Measurements from ENCODE around the gene TMEM163. TPM values are rescaled to one million over a fixed set of nuclear protein-coding genes. Genes with fewer than 3 reads are reported as not detected.

TMEM163 gene
- total RNA-seq, 1 experiment from 2014 or later = 0.94 TPM

DNA sequence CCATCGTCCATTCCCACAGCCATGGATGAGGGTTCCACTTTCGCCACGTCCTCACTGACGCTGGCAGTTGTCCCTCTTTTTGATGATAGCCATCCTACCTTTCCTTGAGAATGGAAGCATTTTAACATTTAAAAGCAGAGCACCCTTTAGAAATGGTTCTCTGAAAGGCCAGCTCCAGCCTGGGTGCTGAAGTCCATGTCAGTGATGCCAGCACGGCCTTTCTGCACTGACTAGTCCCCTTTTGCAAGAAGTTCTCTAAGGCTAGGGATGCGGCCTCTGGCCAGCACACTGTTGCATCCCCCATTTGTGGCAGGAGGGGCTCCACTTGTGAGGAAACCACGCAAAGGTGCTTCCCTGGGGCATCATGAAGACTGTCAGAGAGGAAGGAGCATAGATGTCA is 261.4 kb downstream of the TMEM163 start:
- DNase-seq (ENCODE audit: low spot score) (no peak), ATAC-seq (no peak)
- Mint-ChIP-seq H3K27ac (no peak overlapping the region), H3K27me3 (ENCODE audit: low read depth) (no peaks in the 10 kb centered on the region), H3K36me3 (no peaks in the 10 kb centered on the region), H3K4me3 (no peak overlapping the region), H3K9me3 (no peaks in the 10 kb centered on the region), H3K4me1 (peaks cover 5% of the 10 kb centered on the region; the same call in 1 of the 2 replicates)
- ChIA-PET CTCF (no interaction called here), POLR2A (no interaction called here)
- TF ChIP-seq ZNF263 (CRISPR knock-in tag; IDR thresholded peaks at IDR 0.05; ENCODE audit: low read depth) (no peak), ZNF416 (CRISPR knock-in tag; IDR thresholded peaks at IDR 0.05) (no peak), ZNF232 (CRISPR knock-in tag; IDR thresholded peaks at IDR 0.05) (no peak), JAZF1 (CRISPR knock-in tag; IDR thresholded peaks at IDR 0.05) (no peak), OVOL2 (CRISPR knock-in tag; IDR thresholded peaks at IDR 0.05; ENCODE audit: borderline replicate concordance) (no peak), NR2C2 (CRISPR knock-in tag; IDR thresholded peaks at IDR 0.05) (no peak), ZNF423 (CRISPR knock-in tag; IDR thresholded peaks at IDR 0.05) (no peak), GRHL2 (CRISPR knock-in tag; IDR thresholded peaks at IDR 0.05; ENCODE audit: insufficient replicate concordance, severe bottlenecking) (no peak), SP1 (CRISPR knock-in tag; conservative IDR thresholded peaks at IDR 0.05) (no peak), RELA (CRISPR knock-in tag; IDR thresholded peaks at IDR 0.05; ENCODE audit: borderline replicate concordance) (no peak), FOXP1 (CRISPR knock-in tag; IDR thresholded peaks at IDR 0.05; ENCODE audit: borderline replicate concordance) (no peak)
- TF ChIP-seq, protein P1, sequence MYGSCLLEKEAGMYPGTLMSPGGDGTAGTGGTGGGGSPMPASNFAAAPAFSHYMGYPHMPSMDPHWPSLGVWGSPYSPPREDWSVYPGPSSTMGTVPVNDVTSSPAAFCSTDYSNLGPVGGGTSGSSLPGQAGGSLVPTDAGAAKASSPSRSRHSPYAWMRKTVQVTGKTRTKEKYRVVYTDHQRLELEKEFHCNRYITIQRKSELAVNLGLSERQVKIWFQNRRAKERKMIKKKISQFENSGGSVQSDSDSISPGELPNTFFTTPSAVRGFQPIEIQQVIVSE (CRISPR knock-in tag; IDR thresholded peaks at IDR 0.05; ENCODE audit: borderline replicate concordance) = no peak
- TF ChIP-seq, protein P2, sequence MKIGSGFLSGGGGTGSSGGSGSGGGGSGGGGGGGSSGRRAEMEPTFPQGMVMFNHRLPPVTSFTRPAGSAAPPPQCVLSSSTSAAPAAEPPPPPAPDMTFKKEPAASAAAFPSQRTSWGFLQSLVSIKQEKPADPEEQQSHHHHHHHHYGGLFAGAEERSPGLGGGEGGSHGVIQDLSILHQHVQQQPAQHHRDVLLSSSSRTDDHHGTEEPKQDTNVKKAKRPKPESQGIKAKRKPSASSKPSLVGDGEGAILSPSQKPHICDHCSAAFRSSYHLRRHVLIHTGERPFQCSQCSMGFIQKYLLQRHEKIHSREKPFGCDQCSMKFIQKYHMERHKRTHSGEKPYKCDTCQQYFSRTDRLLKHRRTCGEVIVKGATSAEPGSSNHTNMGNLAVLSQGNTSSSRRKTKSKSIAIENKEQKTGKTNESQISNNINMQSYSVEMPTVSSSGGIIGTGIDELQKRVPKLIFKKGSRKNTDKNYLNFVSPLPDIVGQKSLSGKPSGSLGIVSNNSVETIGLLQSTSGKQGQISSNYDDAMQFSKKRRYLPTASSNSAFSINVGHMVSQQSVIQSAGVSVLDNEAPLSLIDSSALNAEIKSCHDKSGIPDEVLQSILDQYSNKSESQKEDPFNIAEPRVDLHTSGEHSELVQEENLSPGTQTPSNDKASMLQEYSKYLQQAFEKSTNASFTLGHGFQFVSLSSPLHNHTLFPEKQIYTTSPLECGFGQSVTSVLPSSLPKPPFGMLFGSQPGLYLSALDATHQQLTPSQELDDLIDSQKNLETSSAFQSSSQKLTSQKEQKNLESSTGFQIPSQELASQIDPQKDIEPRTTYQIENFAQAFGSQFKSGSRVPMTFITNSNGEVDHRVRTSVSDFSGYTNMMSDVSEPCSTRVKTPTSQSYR (CRISPR knock-in tag; IDR thresholded peaks at IDR 0.05) = no peak
- TF ChIP-seq, protein P3, sequence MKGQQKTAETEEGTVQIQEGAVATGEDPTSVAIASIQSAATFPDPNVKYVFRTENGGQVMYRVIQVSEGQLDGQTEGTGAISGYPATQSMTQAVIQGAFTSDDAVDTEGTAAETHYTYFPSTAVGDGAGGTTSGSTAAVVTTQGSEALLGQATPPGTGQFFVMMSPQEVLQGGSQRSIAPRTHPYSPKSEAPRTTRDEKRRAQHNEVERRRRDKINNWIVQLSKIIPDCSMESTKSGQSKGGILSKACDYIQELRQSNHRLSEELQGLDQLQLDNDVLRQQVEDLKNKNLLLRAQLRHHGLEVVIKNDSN (CRISPR knock-in tag; IDR thresholded peaks at IDR 0.05) = no peak
- TF ChIP-seq, protein P4, sequence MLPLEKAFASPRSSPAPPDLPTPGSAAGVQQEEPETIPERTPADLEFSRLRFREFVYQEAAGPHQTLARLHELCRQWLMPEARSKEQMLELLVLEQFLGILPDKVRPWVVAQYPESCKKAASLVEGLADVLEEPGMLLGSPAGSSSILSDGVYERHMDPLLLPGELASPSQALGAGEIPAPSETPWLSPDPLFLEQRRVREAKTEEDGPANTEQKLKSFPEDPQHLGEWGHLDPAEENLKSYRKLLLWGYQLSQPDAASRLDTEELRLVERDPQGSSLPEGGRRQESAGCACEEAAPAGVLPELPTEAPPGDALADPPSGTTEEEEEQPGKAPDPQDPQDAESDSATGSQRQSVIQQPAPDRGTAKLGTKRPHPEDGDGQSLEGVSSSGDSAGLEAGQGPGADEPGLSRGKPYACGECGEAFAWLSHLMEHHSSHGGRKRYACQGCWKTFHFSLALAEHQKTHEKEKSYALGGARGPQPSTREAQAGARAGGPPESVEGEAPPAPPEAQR (CRISPR knock-in tag; IDR thresholded peaks at IDR 0.05) = no peak
- TF ChIP-seq, protein P5, sequence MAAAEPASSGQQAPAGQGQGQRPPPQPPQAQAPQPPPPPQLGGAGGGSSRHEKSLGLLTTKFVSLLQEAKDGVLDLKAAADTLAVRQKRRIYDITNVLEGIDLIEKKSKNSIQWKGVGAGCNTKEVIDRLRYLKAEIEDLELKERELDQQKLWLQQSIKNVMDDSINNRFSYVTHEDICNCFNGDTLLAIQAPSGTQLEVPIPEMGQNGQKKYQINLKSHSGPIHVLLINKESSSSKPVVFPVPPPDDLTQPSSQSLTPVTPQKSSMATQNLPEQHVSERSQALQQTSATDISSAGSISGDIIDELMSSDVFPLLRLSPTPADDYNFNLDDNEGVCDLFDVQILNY (CRISPR knock-in tag; IDR thresholded peaks at IDR 0.05) = no peak

DNA sequence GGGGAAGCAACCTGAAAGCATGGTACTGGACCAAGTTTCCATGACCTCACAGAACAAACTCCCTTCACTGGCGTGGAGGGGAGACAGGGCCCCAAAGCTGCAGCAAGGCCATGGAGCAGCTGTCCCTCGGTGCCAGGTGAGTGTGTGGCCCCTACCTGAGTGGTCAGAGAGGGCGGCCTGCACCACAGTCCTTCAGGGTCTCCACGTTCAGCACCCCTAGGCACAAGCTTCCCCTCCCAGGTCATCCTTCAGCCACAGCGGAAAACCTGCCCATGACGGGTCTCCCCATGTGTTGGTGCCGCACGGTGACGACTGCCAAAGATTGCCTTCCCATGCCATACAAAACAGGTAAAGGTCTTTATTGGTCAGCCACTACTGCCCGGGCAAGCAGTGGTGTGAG is 263.4 kb downstream of the TMEM163 start:
- Mint-ChIP-seq H3K27me3 (ENCODE audit: low read depth) (no peaks in the 10 kb centered on the region), H3K27ac (no peak overlapping the region), H3K9me3 (no peaks in the 10 kb centered on the region), H3K36me3 (no peaks in the 10 kb centered on the region), H3K4me1 (peaks cover 10% of the 10 kb centered on the region), H3K4me3 (no peak overlapping the region)
- no peak for DNase-seq (ENCODE audit: low spot score)
- ATAC-seq = no peak
- CTCF ChIA-PET = interaction anchor here (0.9 kb wide), 1 partner anchor 571 kb away, joined by 3 read pairs; no protein-coding TSS in a partner anchor
- POLR2A ChIA-PET = no interaction called here
- TF ChIP-seq SMAD3 (CRISPR knock-in tag; IDR thresholded peaks at IDR 0.05; ENCODE audit: borderline replicate concordance) (no peak), EMX1 (CRISPR knock-in tag; IDR thresholded peaks at IDR 0.05) (no peak), TEAD1 (CRISPR knock-in tag; IDR thresholded peaks at IDR 0.05) (no peak), ATF1 (CRISPR knock-in tag; IDR thresholded peaks at IDR 0.05) (no peak), CBFB (CRISPR knock-in tag; IDR thresholded peaks at IDR 0.05; ENCODE audit: low read depth) (no peak), CREM (CRISPR knock-in tag; IDR thresholded peaks at IDR 0.05) (no peak), ZNF416 (CRISPR knock-in tag; IDR thresholded peaks at IDR 0.05) (no peak)
- TF ChIP-seq, protein P6, sequence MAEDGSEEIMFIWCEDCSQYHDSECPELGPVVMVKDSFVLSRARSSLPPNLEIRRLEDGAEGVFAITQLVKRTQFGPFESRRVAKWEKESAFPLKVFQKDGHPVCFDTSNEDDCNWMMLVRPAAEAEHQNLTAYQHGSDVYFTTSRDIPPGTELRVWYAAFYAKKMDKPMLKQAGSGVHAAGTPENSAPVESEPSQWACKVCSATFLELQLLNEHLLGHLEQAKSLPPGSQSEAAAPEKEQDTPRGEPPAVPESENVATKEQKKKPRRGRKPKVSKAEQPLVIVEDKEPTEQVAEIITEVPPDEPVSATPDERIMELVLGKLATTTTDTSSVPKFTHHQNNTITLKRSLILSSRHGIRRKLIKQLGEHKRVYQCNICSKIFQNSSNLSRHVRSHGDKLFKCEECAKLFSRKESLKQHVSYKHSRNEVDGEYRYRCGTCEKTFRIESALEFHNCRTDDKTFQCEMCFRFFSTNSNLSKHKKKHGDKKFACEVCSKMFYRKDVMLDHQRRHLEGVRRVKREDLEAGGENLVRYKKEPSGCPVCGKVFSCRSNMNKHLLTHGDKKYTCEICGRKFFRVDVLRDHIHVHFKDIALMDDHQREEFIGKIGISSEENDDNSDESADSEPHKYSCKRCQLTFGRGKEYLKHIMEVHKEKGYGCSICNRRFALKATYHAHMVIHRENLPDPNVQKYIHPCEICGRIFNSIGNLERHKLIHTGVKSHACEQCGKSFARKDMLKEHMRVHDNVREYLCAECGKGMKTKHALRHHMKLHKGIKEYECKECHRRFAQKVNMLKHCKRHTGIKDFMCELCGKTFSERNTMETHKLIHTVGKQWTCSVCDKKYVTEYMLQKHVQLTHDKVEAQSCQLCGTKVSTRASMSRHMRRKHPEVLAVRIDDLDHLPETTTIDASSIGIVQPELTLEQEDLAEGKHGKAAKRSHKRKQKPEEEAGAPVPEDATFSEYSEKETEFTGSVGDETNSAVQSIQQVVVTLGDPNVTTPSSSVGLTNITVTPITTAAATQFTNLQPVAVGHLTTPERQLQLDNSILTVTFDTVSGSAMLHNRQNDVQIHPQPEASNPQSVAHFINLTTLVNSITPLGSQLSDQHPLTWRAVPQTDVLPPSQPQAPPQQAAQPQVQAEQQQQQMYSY (CRISPR knock-in tag; IDR thresholded peaks at IDR 0.05) = no peak
- TF ChIP-seq, protein P7, sequence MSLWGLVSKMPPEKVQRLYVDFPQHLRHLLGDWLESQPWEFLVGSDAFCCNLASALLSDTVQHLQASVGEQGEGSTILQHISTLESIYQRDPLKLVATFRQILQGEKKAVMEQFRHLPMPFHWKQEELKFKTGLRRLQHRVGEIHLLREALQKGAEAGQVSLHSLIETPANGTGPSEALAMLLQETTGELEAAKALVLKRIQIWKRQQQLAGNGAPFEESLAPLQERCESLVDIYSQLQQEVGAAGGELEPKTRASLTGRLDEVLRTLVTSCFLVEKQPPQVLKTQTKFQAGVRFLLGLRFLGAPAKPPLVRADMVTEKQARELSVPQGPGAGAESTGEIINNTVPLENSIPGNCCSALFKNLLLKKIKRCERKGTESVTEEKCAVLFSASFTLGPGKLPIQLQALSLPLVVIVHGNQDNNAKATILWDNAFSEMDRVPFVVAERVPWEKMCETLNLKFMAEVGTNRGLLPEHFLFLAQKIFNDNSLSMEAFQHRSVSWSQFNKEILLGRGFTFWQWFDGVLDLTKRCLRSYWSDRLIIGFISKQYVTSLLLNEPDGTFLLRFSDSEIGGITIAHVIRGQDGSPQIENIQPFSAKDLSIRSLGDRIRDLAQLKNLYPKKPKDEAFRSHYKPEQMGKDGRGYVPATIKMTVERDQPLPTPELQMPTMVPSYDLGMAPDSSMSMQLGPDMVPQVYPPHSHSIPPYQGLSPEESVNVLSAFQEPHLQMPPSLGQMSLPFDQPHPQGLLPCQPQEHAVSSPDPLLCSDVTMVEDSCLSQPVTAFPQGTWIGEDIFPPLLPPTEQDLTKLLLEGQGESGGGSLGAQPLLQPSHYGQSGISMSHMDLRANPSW (CRISPR knock-in tag; conservative IDR thresholded peaks at IDR 0.05; ENCODE audit: low read depth) = no peak

Data from WTC11 (cell line).